Activated T-helper 1 cell treated with anti-CD3 and anti-CD28 coated beads, Interleukin-12 subunit alpha, Interleukin-12 subunit beta, Interleukin-2, Interleukin-4 antibody, amounts not matched to agents 30 ng/mL and 10 ng/mL and 1 ng/mL, durations not matched to agents 14 hours and 24 hours and 36 hours (primary cell): ENCODE measurements around the gene SPAG17. TPM values are rescaled to one million over a fixed set of nuclear protein-coding genes. Genes with fewer than 3 reads are reported as not detected.

Experiments
- DNase-seq: peaks from one replicate; pipeline ENCODE4 v3.0.0; 2021; ENCODE audit warnings: low spot score
- H3K27ac Mint-ChIP-seq: one replicate; pipeline ENCODE4 v1.8.0; 2021; ENCODE audit warnings: mild to moderate bottlenecking, mixed read lengths
- H3K27me3 Mint-ChIP-seq: one replicate; pipeline ENCODE4 v1.8.0; 2022; ENCODE audit warnings: mild to moderate bottlenecking, moderate library complexity, mixed read lengths; ENCODE audit not compliant: insufficient read depth
- H3K36me3 Mint-ChIP-seq: one replicate; pipeline ENCODE4 v1.8.0; 2021; ENCODE audit warnings: low read depth, mixed read lengths
- H3K4me1 Mint-ChIP-seq: one replicate; pipeline ENCODE4 v1.8.0; 2021; ENCODE audit warnings: low read depth, mixed read lengths
- H3K4me3 Mint-ChIP-seq: one replicate; pipeline ENCODE4 v1.8.0; 2021; ENCODE audit warnings: mild to moderate bottlenecking, moderate library complexity, mixed read lengths
- H3K9me3 Mint-ChIP-seq: one replicate; pipeline ENCODE4 v1.8.0; 2021; ENCODE audit warnings: mixed read lengths
- intact Hi-C: fragments of 100-400 bp; cut with micrococcal nuclease; formaldehyde crosslinking; loops from one replicate; pipeline ENCODE4 v1.15.1; 2024
- total RNA-seq: library from RNA; stranded (reverse); gene quantifications from 2 replicates; pipeline ENCODE4 v1.2.3, GENCODE V29; 2022

Gene SPAG17
- total RNA-seq, 1 donor from 2014 or later: not detected

DNA sequence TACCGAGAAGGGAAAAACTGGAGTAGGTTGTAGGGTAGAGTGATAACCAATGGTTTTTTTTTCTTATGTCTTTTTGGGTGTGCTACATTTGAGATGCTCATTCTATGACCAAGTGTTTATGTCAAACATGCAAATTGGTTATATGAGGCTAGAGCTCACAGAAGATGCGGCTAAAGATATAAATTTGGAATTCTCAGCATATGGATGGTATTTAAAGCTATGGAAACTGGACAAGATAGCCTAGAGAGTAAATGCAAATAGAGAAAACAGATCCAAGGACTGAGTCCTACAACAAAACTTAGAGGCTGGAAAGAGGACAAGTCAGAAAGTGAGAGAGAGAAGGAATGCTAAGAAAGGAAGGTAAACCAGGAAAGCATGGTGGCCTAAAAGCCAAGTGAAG lies 263.0 kb downstream of the SPAG17 start:
- no peak overlapping the region for H3K27ac Mint-ChIP-seq
- H3K36me3 Mint-ChIP-seq: peaks cover 7% of the 10 kb centered on the region
- H3K4me3 Mint-ChIP-seq: no peak overlapping the region
- no peaks in the 10 kb centered on the region for H3K9me3 Mint-ChIP-seq
- intact Hi-C loops: no loop called here
- DNase-seq: no peak
- no peaks in the 10 kb centered on the region for H3K27me3 Mint-ChIP-seq
- peaks cover 8% of the 10 kb centered on the region for H3K4me1 Mint-ChIP-seq

DNA sequence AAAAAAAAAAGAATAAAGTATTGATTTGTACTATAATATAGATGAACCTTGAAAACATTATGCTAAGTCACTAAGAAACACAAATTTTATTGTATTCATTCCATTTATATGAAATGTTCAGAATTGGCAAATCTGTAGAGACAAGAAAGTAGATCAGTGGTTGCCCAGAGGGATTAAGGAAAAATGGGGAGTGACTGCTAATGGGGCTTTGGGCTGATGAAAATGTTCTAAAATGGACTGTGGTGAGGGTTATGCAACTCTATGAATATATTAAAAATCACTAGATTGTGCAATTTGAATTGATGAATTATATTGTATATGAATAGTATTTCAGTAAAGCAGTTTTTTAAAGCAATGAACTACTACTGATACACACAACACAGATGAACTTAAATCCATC lies 265.7 kb downstream of the SPAG17 start:
- H3K4me1 Mint-ChIP-seq: peaks cover under 1% of the 10 kb centered on the region
- peaks cover 6% of the 10 kb centered on the region for H3K9me3 Mint-ChIP-seq
- DNase-seq: no peak

DNA sequence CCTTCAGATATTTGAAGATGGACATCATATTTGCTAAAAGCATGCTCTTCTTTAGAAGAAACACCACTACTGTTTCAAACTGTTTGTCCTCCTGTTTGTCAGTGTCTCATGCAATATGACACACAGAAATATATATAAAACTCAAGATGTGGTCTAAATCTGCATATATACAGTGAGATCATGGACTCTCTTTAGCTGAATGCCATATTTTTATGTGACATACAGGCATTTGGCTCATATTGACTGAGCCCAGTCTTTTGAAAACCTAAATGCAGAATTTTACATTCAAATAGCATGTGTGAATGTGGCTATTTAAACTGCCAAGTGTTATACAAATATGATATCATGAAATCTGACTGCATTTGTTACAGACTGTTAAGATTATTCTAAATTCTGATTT lies 274.0 kb downstream of the SPAG17 start:
- DNase-seq: no peak
- Mint-ChIP-seq H3K36me3 (peaks cover 47% of the 10 kb centered on the region), H3K4me3 (no peak overlapping the region), H3K27me3 (no peaks in the 10 kb centered on the region), H3K27ac (no peak overlapping the region), H3K9me3 (peaks cover 10% of the 10 kb centered on the region), H3K4me1 (peaks cover 6% of the 10 kb centered on the region)
- intact Hi-C loops: no loop called here

More for the DNA sequence above, 265.7 kb downstream of the SPAG17 start:
- Mint-ChIP-seq H3K36me3 (peaks cover 26% of the 10 kb centered on the region), H3K4me3 (no peak overlapping the region), H3K27ac (no peak overlapping the region), H3K27me3 (no peaks in the 10 kb centered on the region)
- intact Hi-C loops: no loop called here

DNA sequence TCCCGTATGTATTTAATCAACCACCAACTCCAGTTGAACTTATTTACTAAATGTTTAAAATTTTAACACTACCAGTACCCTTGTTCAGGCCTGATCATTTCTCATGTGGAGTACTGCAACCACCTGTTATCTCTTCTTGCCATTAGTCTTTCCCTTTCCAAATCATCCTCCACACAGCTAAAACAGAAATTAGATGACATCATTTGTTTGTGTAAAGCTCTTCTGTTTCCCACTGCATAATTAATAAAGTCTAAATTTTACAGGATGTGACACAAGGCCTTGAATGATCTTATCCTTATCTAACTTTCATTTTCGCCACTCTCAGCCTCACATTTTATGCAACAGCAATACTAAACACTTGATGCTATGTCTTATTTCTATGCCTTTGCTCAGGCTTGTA lies 280.0 kb downstream of the SPAG17 start:
- no peaks in the 10 kb centered on the region for H3K9me3 Mint-ChIP-seq

DNA sequence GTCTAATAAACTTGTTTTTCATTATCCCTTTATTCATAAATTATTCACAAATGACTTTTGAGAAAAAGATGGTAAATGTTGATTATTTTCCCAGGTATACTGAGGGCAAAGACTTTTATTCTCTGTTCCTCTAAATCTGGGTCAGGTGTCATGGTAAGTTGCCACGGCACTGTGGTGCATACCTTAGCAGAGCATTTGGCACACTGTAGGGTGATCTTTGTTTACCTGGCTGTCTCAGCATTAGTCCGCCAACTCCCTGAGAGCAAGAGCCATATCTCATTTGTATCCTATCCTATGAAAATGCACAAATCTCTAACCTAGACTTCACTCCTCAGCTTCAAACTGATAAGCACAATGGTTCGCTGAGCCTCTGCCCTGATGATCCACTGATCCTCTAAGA lies 280.5 kb downstream of the SPAG17 start:
- no peaks in the 10 kb centered on the region for H3K9me3 Mint-ChIP-seq
- no peak overlapping the region for H3K4me3 Mint-ChIP-seq
- no peak overlapping the region for H3K27ac Mint-ChIP-seq
- peaks cover 10% of the 10 kb centered on the region for H3K4me1 Mint-ChIP-seq
- intact Hi-C loops: no loop called here
- DNase-seq: no peak
- peaks cover 35% of the 10 kb centered on the region for H3K36me3 Mint-ChIP-seq
- H3K27me3 Mint-ChIP-seq: no peaks in the 10 kb centered on the region

More for the DNA sequence above, 280.0 kb downstream of the SPAG17 start:
- Mint-ChIP-seq H3K27me3 (no peaks in the 10 kb centered on the region), H3K4me3 (no peak overlapping the region), H3K36me3 (peaks cover 35% of the 10 kb centered on the region), H3K4me1 (peaks cover 10% of the 10 kb centered on the region), H3K27ac (no peak overlapping the region)
- intact Hi-C loops: no loop called here
- no peak for DNase-seq
